ENCODE results near the gene ASB15.

GRCh38 chr7:123650595-123650994, 49.0 kb downstream of the ASB15 start:
- TF ChIP-seq PKNOX1 (IDR thresholded peaks at IDR 0.05) (no peak), FOXK2 (IDR thresholded peaks at IDR 0.05) (no peak), TARDBP (IDR thresholded peaks at IDR 0.05) (no peak), FOXA1 (IDR thresholded peaks at IDR 0.05) (no peak), CTBP1 (IDR thresholded peaks at IDR 0.05; ENCODE audit: borderline replicate concordance) (no peak)

Data from HEK293T (cell line).